SU-DHL-6 (cell line): ENCODE measurements around the gene IL24.

Experiments used
- EZH2phosphoT487 ChIP-seq: fragments of 200-600 bp; sonication (generic), shearing (Covaris generic); conservative IDR thresholded peaks from 2 replicates; pipeline ENCODE4 v1.6.1; 2018; ENCODE audit warnings: mild to moderate bottlenecking, antibody characterized with exemption, low read length, moderate library complexity, mixed read lengths
- TF ChIP-seq, protein P1 (sequence below): fragments of 200-600 bp; sonication (generic); IDR thresholded peaks from one replicate; pipeline ENCODE4 v1.5.1; 2017; ENCODE audit warnings: antibody characterized with exemption, mild to moderate bottlenecking, low read length, moderate library complexity; ENCODE audit not compliant: insufficient read depth, poor library complexity, severe bottlenecking

GRCh38 chr1:206918076-206918475 is 20.8 kb downstream of the IL24 start:
- TF ChIP-seq, protein P1, sequence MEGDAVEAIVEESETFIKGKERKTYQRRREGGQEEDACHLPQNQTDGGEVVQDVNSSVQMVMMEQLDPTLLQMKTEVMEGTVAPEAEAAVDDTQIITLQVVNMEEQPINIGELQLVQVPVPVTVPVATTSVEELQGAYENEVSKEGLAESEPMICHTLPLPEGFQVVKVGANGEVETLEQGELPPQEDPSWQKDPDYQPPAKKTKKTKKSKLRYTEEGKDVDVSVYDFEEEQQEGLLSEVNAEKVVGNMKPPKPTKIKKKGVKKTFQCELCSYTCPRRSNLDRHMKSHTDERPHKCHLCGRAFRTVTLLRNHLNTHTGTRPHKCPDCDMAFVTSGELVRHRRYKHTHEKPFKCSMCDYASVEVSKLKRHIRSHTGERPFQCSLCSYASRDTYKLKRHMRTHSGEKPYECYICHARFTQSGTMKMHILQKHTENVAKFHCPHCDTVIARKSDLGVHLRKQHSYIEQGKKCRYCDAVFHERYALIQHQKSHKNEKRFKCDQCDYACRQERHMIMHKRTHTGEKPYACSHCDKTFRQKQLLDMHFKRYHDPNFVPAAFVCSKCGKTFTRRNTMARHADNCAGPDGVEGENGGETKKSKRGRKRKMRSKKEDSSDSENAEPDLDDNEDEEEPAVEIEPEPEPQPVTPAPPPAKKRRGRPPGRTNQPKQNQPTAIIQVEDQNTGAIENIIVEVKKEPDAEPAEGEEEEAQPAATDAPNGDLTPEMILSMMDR, result no peak
- no peak for TF ChIP-seq EZH2phosphoT487
